NT2/D1 (cell line): Measurements from ENCODE around the gene CNTN5.

Source experiments
- SUZ12 ChIP-seq: IDR thresholded peaks from 2 replicates; pipeline ENCODE4 v1.6.1; 2011; ENCODE audit not compliant: insufficient read length, insufficient read depth; ENCODE audit errors: extremely low read depth
- YY1 ChIP-seq: IDR thresholded peaks from 2 replicates; pipeline ENCODE4 v1.6.1; 2011; ENCODE audit not compliant: insufficient read length, insufficient read depth

GRCh38 chr11:100105982-100106358 lies 1085.2 kb downstream of the CNTN5 start:
- TF ChIP-seq SUZ12 (no peak), YY1 (no peak)
